ENCODE data around the gene GPR31. TPM values are rescaled to one million over a fixed set of nuclear protein-coding genes. Genes with fewer than 3 reads are reported as not detected.

GPR31 gene
- total RNA-seq, 4 donors from 2014 or later: not detected

- no peak overlapping the region for H3K4me3 ChIP-seq
- H3K9me3 ChIP-seq: no peaks in the 10 kb centered on the region
- H3K4me1 ChIP-seq: no peaks in the 10 kb centered on the region
- H3K36me3 ChIP-seq: no peaks in the 10 kb centered on the region
- 89% methylated on average over 13 of the region's 13 CpGs for WGBS
- intact Hi-C loops (cut with DNase I): no loop called here
- no peaks in the 10 kb centered on the region for H3K27me3 ChIP-seq
- no peak for DNase-seq (ENCODE audit: extremely low spot score)
- TF ChIP-seq EP300 (IDR thresholded peaks at IDR 0.05) (no peak), POLR2A (IDR thresholded peaks at IDR 0.05; ENCODE audit: low read depth) (no peak), POLR2AphosphoS5 (IDR thresholded peaks at IDR 0.05) (no peak), CTCF (IDR thresholded peaks at IDR 0.05) (no peak)
- H3K27ac ChIP-seq (replicated peaks in 1 of 4): no peak overlapping the region
These were observed 21.4 kb downstream of the GPR31 start for GRCh38 chr6:167136376-167136775.

DNA sequence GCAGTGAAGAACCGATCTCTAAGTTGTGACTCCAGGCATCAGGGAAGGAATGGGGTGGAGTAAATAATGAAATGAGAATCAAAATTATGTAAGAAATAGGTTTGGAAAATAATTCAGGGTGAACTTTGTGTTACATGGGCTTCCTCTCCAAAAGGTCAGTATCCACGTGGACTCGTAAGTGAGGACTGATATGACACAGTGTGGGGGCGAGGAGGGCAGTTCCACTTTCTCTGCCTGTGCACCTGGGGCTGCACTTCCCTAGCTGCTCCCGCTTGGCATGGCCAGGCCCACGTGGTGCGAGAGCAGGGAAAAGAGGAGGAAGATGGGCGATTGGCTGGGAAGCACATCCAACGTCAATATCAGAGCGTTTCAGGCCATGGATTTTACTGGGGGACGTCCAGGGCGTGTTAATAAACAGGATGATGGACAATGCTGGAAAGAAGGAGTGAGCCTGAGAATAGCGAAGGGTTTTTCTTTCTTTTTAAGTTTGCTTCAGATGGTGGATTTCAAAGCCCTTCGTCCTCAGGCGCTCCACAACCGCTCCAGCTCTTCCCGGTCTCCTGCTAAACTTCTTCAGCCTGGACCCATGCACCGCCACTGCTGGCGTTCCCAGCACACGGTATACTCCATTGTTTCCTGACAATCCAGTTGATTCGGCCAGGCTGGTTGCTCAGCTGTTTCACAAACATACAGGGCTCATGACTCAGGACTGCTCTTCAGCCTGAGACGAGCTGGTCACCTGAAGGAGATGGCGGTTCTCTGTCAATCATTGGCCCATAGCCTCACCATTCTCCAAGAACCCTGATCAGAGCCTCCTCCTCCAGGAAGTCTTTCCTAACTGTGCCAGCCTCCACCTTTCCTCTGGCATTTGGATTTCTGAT lies 23.1 kb downstream of the GPR31 start:
- 90% methylated on average over 23 of the region's 23 CpGs for WGBS
- H3K27ac ChIP-seq (replicated peaks in 1 of 4): no peak overlapping the region
- TF ChIP-seq POLR2AphosphoS5 (IDR thresholded peaks at IDR 0.05) (no peak), EP300 (IDR thresholded peaks at IDR 0.05) (no peak), CTCF (IDR thresholded peaks at IDR 0.05) (no peak), POLR2A (IDR thresholded peaks at IDR 0.05; ENCODE audit: low read depth) (no peak)

GRCh38 chr6:167130712-167131684 lies 26.8 kb downstream of the GPR31 start:
- Histone ChIP-seq H3K27ac (replicated peaks in 1 of 4) (peak overlapping the region in 1 of 4 donors; percentile 44), H3K27me3 (no peaks in the 10 kb centered on the region), H3K9me3 (no peaks in the 10 kb centered on the region), H3K4me3 (no peak overlapping the region), H3K4me1 (no peaks in the 10 kb centered on the region), H3K36me3 (no peaks in the 10 kb centered on the region)
- DNase-seq (ENCODE audit: extremely low spot score): no peak
- WGBS: 73% methylated on average over 33 of the region's 33 CpGs
- TF ChIP-seq POLR2AphosphoS5 (IDR thresholded peaks at IDR 0.05) (peak in 1 of 2 donors; percentile 10), CTCF (IDR thresholded peaks at IDR 0.05) (no peak), EP300 (IDR thresholded peaks at IDR 0.05) (no peak)
- intact Hi-C loops (cut with DNase I): no loop called here

More for the DNA sequence above, 23.1 kb downstream of the GPR31 start:
- Histone ChIP-seq H3K27me3 (no peaks in the 10 kb centered on the region), H3K4me1 (no peaks in the 10 kb centered on the region), H3K9me3 (no peaks in the 10 kb centered on the region), H3K36me3 (no peaks in the 10 kb centered on the region), H3K4me3 (no peak overlapping the region)
- intact Hi-C loops (cut with DNase I): no loop called here
- no peak for DNase-seq (ENCODE audit: extremely low spot score)

DNA sequence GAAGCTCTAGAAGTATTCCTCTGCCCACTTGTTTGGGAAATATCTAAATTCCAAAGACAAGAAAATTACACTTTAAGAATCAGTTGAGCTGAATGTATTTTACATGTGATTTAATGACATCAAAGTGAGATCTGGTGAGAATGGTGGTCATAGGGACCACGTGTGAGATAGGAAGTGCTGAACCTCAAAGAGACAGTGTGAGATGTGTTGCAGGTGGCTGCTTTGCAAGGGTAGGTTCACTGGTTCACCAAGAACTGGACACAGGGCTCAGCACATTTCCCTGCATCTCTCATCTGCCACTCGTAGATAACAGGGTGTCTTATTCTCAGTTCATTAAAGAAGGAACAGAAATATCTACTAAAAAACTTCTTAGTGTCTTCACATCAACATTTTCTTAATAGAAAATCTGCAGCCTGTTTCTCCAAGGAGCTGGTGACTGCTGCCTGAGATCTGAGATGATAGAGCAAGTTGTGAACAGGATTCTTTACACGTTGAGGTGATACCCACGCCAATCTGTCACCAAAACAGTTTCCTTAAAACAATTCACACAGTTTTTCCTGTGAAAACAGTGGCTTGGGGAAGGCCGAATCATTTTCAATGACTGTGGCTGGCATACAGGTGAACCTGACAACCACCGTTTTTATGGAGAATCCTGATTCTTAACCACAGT lies 27.6 kb downstream of the GPR31 start:
- TF ChIP-seq EP300 (IDR thresholded peaks at IDR 0.05) (no peak), CTCF (IDR thresholded peaks at IDR 0.05) (no peak)
- WGBS: 67% methylated on average over 6 of the region's 6 CpGs
- Histone ChIP-seq H3K4me1 (no peaks in the 10 kb centered on the region), H3K36me3 (no peaks in the 10 kb centered on the region), H3K9me3 (no peaks in the 10 kb centered on the region), H3K27me3 (no peaks in the 10 kb centered on the region), H3K4me3 (no peak overlapping the region), H3K27ac (replicated peaks in 1 of 4) (peak overlapping the region in 1 of 4 donors; percentile 44)
- intact Hi-C loops (cut with DNase I): no loop called here
- no peak for DNase-seq (ENCODE audit: extremely low spot score)

All from esophagus muscularis mucosa (tissue), 4 donors.